Retinal pigment epithelial cell (primary cell): ENCODE measurements around the gene GNMT.

Experiments used
- DNase-seq: peaks from one replicate; pipeline ENCODE4 v3.0.0-alpha.2; 2010; ENCODE audit warnings: low read depth
- H3K4me3 ChIP-seq: 2 replicates; pipeline ENCODE4 v1.5.1; 2011; ENCODE audit warnings: mild to moderate bottlenecking, low read length, control low read depth, moderate library complexity
- CTCF ChIP-seq: conservative IDR thresholded peaks from 2 replicates; pipeline ENCODE4 v1.5.1; 2011; ENCODE audit warnings: low read depth, low read length, control low read depth, inconsistent platforms

The GNMT gene

DNA sequence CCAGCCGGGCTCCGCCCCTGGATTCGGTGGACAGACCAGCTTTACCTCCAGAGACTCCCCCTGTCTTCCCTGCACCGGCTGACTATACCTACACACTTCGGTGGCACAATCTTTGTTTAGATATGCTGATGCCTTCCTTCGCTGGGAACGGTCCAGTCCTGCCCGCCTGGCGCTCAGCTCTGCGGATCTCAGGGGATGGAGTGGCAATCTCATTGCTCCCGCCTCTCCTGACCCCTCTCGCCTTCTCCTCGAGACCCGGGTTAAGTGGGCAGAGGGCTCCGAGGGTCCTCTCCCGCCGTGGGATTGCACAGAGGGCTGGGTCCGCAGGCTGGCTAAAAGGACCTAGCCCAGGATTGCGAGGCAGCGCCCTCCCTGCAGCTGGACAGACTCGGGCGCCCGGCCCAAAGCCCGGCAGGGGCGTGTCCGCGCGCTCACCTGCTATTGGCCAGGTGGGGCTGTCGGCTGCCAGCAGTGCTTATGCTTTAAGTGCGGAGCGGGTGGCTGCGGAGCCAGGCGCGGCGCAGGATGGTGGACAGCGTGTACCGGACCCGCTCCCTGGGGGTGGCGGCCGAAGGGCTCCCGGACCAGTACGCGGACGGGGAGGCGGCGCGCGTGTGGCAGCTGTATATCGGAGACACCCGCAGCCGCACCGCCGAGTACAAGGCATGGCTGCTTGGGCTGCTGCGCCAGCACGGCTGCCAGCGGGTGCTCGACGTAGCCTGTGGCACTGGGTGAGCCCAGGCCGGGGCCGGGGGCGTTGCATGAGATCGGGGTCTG lies at the start of gene GNMT:
TSS of gene GNMT (plus strand) at position 512 of the 777 bp plus-strand sequence. CDS start at position 526, 14 bp downstream.
- H3K4me3 ChIP-seq, result peak within 1 kb of the TSS; percentile 54
- TF ChIP-seq CTCF, result peak; percentile 7
- no peak for DNase-seq

- peak overlapping the region; percentile 27 for H3K4me3 ChIP-seq
- no peak for DNase-seq
- peak; percentile 34 for TF ChIP-seq CTCF
Measured at GRCh38 chr6:42911171-42912021, 49.2 kb upstream of the GNMT start.

GRCh38 chr6:42914546-42914945 lies 46.0 kb upstream of the GNMT start:
- no peak for DNase-seq
- no peak for TF ChIP-seq CTCF
- no peak overlapping the region for H3K4me3 ChIP-seq

DNA sequence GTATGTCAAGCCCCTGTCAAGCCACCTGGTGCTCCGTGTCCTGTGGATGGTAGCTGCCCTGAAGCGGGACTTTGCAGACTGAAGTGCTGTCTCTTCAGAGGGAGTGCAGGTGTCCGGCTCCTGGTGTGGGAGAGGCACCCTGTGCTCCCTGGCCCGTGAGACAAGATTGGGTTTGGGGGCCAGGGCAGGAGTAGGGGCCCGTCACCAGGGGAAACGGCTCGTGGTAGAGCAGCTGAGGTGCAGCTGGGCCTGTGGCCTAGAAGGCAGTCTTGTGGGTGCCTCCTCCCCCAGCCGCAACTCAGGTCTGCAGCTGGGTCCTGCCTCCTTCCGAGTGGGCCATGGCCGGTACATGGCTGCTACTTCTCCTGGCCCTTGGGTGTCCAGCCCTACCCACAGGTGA lies 44.8 kb upstream of the GNMT start, which contains the start of gene PTCRA:
TSS of gene PTCRA (plus strand) at position 322 of the 400 bp plus-strand sequence. CDS start at position 339, 17 bp downstream.
- no peak for TF ChIP-seq CTCF
- H3K4me3 ChIP-seq, result no peak within 1 kb of the TSS
- no peak for DNase-seq

DNA sequence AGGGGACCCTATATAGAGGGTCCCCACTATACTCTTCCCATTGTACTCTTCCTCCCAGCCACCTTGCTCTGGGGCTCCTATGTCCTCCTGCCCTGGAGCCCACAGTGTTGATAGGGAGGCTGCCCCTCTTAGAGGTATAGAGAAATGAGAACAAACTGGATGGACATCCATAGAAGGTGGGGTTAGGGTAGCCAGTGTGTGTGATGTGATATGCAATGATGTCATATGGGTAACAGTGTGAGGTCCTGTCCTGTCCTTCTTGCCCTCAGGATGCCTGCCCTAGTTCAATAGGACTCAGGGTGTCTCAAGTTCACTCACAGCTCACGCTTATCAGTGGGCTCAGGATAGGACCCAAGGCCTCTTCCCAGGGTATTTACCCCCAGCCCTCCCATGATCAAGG lies 44.3 kb upstream of the GNMT start:
- H3K4me3 ChIP-seq, result no peak overlapping the region
- DNase-seq, result no peak
- TF ChIP-seq CTCF, result no peak

DNA sequence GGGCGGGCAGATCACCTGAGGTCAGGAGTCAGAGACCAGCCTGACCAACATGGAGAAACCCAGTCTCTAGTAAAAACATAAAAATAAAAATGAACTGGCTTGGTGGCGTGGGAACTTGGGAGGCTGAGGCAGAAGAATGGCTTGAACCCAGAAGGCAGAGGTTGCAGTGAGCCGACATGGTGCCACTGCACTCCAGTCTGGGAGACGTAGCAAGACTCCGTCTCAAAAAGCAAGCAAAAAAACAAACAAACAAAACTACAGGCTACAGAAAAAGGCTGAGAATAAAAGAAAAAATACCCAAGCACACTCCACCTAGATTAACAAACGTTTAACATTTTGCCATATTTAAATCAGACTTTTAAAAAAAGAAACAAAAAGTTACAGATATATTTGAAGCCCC lies 38.8 kb upstream of the GNMT start:
- DNase-seq, result no peak
- TF ChIP-seq CTCF, result no peak
- no peak overlapping the region for H3K4me3 ChIP-seq

GRCh38 chr6:42923666-42924065 lies 36.9 kb upstream of the GNMT start:
- TF ChIP-seq CTCF, result no peak
- no peak for DNase-seq
- H3K4me3 ChIP-seq, result no peak overlapping the region
